NB4 (cell line): ENCODE results near the gene PIK3IP1.
"Not testable (repeated sequence)": the region's sequence is repeated elsewhere in the genome, so short reads cannot be mapped to it uniquely, and the experiment has no call there.

Source experiments
- CTCF ChIP-seq: IDR thresholded peaks from one replicate; pipeline ENCODE4 v1.5.1; 2012; ENCODE audit warnings: low read depth, low read length
- MAX ChIP-seq: IDR thresholded peaks from 2 replicates; pipeline ENCODE4 v1.6.1; 2011; ENCODE audit warnings: low read depth, low read length
- MYC ChIP-seq: IDR thresholded peaks from 2 replicates; pipeline ENCODE4 v1.6.1; 2011; ENCODE audit warnings: low read depth, low read length
- POLR2A ChIP-seq: IDR thresholded peaks from 2 replicates; pipeline ENCODE4 v1.6.1; 2011; ENCODE audit warnings: mild to moderate bottlenecking; ENCODE audit not compliant: insufficient read length; ENCODE audit errors: extremely low read depth

- TF ChIP-seq CTCF, MAX, POLR2A, MYC: not testable (repeated sequence)
These were observed 21.9 kb upstream of the PIK3IP1 start for GRCh38 chr22:31314220-31314619.
